HG03378 (cell line): Measurements from ENCODE around the gene HPCAL1.

Source experiments
- ATAC-seq: cut with Tn5 transposase; IDR thresholded peaks from one replicate; pipeline ENCODE4 v1.9.1; 2021; ENCODE audit warnings: mild to moderate bottlenecking, moderate library complexity; ENCODE audit not compliant: unreplicated experiment

HPCAL1 gene

DNA sequence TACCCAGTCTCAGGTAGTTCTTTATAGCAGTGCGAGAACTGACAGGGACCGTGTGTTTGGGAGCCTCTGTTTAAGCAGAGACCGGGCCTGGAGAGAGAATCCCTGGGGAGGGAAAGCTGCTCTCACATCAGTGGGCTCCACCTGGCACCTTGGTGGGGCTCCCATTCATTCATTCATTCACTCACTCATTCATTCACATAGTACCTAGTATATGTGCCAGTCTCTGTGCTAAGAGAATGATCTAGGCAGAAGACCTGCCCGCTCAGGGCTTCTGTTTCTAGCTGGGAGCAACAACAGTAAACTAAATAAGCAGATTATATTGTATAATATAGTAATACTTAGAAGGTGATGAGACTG, 17.8 kb downstream of the HPCAL1 start:
- ATAC-seq, result no peak

DNA sequence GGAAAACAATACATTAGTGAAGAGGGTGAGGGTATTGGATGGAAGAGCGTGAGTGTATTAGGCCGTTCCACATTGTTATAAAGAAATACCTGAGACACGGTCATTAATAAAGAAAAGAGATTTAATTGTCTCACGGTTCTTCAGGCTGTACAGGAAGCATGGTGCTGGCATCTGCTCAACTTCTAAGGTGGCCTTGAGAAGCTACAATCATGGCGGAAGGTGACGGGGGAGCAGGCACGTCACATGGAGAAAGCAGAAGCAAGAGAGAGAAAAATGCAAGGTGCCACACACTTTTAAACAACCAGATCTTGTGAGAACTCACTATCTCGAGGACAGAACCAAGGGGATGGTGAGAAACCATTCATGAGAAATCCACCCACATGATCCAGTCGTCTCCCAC, 18.2 kb downstream of the HPCAL1 start:
- no peak for ATAC-seq

DNA sequence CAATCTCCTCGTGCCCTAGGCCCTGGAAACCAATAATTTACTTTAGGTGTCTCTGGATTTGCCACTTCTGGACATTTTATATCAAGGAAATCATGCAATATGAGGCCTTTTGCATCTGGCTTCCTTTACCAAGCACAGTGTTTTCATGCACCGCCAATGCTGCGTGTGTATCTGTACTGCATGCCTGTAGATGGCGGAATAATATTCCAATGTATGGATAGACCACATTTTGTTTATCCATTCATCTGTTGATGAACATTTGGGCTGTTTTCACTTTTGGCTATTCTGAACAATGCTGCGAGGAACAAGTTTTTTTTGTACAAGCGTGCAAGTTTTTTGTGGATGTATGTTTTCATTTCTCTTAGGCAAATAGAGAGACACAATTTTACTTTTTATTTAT, 18.9 kb downstream of the HPCAL1 start:
- no peak for ATAC-seq

DNA sequence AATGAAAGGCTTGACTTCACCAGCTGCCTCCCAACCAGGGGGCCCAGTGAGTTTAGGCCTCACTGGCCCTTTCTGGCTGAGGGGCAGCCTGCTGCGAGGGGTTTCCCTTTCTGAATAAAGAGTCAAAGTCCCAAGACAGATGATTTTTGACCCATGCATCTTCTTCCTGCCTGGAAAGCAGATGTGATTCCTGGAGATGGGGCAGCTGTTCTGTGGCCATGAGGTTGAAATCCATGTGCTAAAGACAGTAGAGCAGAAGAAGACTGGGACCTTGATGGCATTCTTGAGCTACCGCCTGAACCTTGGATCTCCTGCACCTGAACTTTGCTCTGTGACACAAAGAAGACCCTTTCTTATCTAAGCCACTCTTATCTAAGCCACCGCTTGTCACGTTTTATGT, 19.8 kb downstream of the HPCAL1 start:
- ATAC-seq, result no peak

DNA sequence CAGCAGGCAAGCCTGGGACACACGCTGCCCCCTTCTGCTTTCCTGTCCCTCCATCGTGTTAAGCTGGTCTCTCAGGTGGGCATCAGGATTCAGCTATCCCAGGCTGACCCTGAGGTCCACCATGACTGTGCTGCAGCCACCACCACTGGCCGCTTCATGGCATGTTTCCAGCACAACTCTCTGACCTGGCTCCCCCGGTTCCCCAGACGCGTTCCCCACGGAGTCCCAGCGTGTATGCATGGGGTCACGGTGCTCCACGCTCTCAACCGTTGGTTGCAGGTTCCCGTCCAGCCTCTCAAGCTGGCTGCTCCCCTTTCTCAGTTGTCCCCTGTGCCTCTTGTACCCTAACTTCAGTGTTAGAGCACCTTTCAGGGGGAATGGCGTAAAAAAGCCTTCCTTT, 20.3 kb downstream of the HPCAL1 start:
- ATAC-seq, result no peak

DNA sequence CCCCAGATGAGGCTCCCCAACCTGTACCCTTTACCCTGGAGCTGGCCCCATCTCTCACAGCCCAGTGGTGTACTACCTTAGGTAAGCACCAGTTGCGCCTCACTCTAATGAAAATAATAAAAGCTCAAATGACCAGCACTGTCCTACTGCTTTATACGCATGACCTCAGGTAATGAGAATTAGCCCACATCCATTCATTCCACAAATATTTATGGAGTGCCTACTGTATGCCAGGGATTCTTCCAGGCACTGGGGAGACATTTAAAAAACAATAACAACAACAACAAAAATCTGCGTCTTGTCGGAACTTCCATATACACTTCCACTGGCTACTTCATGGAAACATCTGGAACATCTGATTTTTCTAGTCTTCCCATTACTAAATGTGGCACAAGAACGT, 20.8 kb downstream of the HPCAL1 start:
- no peak for ATAC-seq

DNA sequence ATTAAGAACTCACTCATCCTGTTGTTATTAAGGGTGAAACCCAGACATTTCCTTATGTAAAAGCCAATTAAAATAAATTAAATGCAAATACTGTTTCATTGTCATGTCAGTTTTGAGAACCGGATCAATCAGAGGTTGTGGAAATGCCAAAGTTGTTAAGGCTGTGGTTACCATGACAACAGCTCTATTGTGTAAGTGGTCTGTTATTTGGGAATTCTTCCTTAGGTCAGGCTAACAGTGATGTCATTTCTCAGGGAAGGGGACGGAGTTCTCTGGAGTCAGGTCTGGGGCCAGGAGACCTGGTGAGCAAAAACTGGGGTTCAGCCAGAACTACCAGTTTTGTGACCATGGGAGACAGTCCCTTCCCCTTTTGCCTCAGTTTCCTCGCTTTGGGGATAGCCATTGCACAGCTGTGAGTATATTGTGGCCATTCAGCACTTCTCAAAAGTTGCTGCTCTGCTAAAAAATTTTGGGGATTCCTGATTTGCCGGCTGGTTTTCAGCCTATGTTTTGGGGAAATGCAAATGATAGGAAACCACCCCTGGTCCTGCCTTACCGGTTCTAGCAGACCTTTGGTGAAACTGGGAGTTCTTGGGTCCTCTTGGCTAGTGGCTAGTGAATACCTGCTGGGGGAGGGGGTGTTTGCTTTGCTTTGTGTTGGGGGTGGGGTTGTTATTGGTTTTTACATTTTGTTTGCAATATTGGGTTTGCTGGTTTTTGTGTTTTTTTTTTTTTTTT, 21.6 kb downstream of the HPCAL1 start:
- ATAC-seq, result no peak

DNA sequence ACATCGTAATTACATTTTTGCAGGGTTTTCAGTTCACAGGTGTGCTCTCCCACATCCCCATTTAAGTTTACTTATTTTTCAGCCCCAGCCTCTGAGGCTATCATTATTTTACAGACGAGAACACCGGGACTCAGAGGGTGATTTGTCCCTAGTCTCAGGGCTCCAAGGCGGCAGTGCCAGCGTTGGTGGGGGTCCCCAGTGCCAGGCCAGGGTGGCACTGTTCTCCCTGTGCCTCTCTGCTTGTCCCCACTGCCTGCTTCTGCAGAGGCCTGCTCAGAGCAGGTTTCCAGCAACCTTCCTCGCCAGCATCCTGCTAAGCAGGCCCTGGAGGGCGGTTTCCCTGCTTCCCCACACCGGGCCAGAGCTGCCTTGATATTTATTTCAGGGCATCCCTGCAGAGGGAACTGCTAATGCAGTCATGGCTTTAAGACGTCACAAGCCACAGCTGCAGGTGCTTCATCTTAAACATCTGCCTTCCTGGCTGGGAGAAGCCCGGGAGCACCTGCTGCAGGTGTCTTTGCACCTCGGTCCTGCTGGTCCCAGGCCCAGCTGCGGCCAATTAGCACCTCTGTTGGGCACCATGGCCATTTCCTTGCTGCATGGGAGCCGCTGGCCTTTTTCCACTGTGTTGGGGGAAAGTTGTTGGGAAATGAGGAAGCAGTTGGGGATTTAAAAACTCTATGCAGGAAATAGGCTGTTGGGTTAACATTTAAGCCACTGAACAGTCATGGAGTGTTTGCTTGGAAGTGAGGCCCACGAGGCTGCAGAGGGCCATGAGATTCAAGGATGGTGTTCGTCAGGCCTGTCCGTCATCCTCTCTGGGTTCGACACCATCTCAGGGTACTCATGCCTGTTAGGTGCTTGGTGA, 22.8 kb downstream of the HPCAL1 start:
- no peak for ATAC-seq

DNA sequence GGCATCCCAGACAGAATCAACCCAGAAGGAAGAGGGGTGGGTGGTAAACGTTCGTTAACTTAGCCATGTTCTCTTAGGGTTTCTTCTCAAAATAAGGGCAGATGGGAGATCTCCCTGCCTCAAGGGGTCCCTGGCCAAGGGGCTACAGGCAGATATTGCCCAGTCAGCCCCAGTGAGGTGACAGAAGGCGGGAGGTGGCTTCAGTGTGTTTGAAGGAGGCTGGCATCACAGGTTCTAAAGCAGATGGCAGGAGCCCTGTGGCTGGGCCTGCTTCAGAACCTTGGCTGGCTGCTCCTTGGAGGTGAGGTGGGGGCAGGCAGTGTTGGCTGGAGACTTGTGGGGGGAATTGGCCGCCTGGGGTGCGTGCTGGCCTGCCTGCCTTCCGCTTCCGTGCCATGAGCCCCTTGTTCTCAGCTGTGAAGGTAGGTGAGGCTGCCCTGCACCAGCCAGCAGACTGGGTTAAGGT, 23.5 kb downstream of the HPCAL1 start:
- no peak for ATAC-seq

DNA sequence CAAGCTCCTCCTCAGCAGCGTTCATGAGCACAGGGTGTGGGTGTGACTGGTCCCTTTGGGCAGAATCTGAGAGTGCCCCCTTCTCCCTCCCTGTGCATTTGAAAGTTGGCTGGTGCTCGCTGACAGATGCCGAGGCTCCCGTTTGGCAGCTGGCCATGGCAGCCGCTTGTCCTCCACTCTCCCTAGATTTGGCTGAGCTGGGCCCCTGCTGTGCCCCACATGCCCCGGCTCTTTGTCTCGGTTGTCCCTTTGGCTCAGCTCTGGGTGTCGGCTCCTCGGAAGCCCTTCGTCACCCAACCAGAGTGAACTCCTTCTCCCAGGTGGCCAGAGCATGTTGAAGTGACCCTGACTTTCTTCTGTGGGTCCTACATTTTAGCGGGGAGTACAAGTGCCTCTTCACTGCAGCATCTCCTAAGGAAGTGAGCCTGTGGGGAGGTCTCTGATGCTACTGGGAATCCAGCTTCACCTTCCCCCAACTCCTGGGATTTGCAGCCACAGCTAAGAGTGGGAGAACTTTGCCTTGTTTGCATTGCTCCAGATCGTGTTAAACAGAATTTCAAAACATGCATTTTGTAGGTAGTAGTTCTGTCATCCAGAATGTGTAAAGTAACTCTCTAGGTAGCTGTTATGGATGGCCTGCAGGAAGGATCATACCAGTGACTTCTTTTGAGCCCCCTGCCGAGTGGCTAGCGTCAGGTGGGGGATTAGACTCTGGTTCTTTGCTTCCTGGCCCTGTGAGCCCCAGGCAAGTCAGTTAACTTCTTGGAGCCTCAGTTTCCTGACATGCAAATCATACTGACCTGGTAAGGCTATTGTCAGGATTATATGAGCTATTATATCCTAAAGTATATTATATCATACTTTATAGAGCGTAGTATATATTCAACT, 24.2 kb downstream of the HPCAL1 start:
- ATAC-seq, result no peak

DNA sequence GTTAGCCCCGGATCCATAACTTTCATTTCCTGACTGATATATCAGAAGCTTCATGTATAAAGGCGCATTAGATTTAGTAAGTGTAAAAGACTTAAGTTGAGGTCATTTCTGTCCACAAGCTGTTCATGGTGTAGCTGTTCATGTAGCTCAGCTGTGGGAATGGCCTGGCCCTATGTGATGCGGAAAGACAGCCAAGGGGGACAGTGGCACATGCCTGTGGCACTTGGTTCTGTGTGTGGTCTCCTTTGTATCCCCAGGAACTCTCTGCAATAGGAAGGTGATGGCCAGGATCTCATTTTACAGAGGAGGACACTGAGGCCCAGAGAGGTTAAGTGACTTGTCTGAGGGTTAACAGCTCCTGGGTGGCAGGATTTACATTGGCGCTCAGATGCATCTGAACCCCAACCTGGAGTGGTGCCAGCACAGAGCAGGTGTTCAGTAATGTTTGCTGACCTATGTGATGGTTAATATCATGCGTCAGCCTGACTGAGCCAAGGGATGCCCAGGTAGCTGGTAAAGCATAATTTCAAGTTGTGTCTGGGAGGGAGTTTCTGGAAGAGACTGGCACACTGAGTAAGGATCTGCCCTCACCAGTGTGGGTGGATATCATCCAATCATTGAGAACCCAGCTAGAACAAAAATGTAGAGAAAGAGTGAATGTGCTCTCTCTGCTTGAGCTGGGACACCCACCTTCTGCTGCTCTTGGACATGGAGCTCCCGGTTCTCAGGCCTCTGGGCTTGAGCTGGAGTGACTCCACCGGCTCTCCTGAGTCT, 25.4 kb downstream of the HPCAL1 start:
- ATAC-seq, result no peak

DNA sequence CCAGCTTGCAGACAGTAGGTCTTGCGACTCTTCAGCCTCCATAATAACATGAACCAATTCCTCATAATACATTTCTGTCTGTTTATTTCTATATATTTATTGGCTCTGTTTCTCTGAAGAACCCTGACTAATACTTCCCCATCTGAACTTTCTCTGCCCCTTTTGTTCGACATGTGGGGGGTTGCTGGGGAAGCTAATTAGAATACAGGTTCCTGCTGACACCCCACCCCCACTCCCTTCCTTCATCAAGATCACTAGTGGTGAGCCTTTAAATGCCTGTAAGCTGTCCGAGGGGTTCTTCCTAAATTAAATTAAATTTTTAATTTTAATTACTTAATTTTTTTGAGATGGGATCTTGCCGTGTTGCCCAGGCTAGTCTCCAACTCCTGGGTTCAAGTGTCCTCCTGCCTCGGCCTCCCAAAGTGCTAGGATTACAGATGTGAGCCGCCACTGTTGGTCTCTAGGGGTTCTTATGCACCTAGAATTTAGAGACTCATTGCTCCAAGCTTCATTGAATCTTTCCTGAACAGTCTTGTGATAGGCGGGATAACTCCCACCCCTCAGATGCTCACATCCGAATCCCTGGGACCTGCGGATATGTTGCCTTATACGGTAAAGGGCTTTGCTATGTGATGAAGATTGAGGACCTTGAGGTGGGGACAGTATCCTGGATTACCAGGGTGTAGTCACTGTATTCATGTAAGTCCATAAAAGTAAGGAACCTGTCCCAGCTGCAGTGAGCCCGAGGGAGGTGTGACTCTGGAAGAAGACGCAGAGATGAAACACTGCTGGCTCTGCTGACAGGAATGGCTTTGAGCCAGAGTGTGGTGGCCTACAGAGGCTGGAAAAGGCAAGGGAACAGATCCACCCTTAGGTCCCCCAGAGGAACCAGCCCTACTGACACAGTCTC, 26.2 kb downstream of the HPCAL1 start:
- no peak for ATAC-seq

DNA sequence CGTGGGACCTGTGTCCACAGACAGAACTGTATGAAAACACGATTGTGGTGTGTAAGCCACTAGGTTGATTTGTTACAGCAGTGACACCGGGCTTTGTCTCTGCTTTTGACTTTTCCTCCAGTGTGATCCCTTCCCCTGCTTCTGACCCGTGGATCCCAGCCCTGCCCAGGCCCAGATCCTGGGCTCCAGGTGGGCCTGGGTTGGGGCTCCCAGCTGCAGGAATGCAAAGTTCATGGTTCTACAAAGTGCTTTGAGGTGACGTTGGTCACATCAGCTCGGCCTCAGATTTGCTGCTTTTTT, 26.8 kb downstream of the HPCAL1 start:
- no peak for ATAC-seq

DNA sequence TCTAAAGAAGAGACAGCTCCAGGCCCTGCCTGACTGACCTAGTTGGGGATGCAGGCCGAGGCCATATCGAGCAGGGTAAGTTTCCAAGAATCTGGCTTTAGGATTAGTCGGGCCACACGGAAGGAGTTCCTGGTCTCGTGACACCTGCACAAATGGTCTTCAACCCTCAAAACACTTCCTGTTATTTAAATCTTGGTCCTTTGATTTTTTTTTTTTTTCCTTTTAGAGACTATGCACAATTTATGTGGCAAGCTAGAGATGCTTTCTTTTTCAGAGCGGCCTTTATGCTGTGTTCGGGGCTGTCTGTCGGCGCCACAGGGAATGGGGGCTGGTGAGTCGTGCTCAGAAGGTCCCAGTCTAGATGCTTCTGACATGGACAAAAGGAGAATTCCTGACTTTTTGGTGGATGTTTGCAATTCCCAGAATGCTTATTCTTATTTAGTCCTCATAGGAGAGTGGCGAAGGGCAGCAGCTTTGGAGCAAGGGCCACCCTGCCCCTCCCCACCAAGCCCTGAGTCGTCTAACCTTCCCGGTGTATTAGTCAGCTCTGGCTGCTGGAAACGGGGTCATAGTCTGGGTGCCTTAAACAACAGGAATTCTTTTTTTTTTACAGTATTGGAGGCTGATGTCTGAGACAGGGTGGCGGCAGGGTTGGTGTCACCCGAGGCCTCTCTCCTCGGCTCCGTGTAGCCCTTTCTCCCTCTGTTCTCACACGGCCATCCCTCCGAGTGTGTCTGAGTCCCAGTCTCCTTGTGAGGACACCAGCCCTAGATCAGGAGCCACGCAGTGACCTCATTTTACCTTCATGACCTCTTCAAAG, 27.4 kb downstream of the HPCAL1 start:
- ATAC-seq, result no peak

DNA sequence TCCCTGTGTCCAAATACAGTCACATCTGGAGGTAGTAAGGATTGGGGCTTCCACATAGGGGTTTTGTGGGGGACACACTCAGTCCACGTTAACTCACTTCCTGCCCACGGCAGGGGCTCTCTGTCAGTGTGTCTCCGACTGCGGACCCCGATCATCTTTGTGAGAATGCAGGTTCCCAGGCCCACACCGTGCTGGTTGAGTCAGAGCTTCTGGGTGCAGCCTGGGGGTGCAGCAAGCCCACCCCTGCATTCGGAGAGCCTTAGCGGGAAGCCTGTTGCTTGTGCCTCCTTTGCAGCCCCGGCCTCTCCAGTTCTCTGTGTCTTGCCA, 28.0 kb downstream of the HPCAL1 start:
- ATAC-seq, result no peak

DNA sequence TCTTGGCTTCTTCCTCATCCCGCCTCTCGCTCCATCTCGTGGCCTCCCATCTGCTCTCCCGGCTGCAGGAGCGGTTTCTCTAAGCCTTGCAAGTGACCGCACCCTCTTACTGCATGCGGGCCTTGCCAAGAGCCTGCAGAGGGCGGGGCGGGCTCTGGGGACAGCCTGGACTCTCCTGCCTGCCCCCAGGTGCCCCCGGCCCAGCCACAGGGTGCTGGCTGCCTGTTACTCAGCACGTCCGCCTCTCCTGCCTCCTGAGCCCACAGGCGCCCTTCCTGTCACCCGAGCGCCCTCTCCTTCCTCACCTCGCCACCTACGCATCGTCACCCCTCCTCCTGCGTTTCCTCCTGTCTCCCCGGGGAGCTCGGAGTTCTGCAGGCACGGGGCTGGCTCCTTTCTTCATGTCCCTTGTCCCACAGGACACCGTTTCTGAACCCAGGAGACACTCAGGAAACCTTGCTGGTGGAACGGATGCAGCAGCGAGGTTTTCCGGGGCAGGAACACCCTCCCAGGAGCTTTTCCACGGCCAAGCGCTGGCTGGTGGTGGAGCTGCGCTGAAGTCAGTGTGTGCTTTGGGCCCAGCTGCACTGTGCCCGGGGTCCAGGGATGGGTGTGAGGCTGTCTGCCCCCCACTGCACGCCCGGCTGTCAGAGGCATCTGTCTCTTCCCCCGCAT, 28.5 kb downstream of the HPCAL1 start:
- ATAC-seq, result peak; percentile 52

DNA sequence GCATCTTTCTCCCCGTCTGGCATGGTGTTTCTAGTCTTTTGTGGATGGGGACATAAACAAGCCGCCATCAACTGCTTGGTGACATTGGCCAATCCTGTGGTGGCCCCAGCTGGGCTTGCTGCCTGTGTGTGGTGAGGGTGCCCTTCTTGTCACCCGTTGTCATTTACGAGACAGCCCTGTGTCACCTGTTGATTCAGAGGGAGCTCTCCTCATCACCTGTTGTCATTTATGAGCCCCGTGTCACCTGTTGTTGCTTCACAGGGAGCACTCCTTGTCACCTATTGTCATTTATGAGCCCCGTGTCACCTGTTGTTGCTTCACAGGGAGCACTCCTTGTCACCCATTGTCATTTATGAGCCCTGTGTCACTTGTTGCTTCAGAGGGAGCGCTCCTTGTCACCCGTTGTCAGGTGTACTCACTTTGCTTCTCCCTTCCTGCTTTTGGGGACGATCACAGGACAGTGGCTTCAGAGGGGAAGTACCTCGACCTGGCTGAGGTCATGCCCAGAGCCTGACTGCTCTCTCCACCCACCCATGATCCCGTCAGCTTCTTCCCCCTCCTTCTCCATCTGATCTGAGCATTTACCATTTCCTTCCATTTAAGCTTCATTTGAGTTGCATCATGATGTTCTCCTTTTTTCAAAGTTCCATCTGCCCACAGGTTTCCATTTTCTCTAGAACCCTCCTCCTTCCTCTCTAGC, 29.1 kb downstream of the HPCAL1 start:
- peak; percentile 77 for ATAC-seq
